ENCODE data around the gene SLC29A3.

The SLC29A3 gene

DNA sequence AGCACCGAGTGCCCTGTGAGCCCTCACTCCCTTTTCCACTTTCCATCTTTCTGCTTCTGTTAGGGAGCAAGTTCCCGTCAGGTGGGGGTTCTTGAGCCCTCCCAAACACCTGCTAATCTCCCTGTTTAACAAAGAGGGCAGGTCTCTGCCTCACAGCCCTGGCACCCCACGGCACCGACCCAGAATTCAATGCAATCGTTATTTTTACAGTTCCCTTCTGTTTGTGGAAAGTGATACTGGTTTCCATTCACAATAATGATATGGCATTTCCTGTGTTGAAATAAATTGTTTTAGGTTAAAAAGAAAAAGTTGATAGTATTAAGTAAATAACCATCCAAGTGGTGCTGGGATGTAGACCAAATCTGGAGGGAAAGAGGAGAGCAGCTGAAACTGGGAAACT is 38.8 kb upstream of the SLC29A3 start:
- no peak for TF ChIP-seq HDGF (IDR thresholded peaks at IDR 0.05; ENCODE audit: borderline replicate concordance)
- no peak for TF ChIP-seq ELF4 (IDR thresholded peaks at IDR 0.05)
- TF ChIP-seq NFRKB (IDR thresholded peaks at IDR 0.05), result no peak
- ChIA-PET POLR2A (no interaction called here), CTCF (interaction anchor here (1.7 kb wide), 1 partner anchor 10 kb away, joined by 5 read pairs; no protein-coding TSS in a partner anchor)
- no peak for DNase-seq (ENCODE audit: extremely low spot score)

GRCh38 chr10:71280825-71281224 is 38.2 kb upstream of the SLC29A3 start:
- TF ChIP-seq ELF4 (IDR thresholded peaks at IDR 0.05), result no peak
- no peak for TF ChIP-seq NFRKB (IDR thresholded peaks at IDR 0.05)
- TF ChIP-seq CTBP1 (IDR thresholded peaks at IDR 0.05; ENCODE audit: borderline replicate concordance), result no peak
- TF ChIP-seq ARNT (IDR thresholded peaks at IDR 0.05), result no peak
- no peak for TF ChIP-seq TARDBP (IDR thresholded peaks at IDR 0.05)
- TF ChIP-seq HDGF (IDR thresholded peaks at IDR 0.05; ENCODE audit: borderline replicate concordance), result no peak
- no peak for TF ChIP-seq FOXM1 (IDR thresholded peaks at IDR 0.05; ENCODE audit: borderline replicate concordance)
- ChIA-PET POLR2A (no interaction called here), CTCF (interaction anchor here (1.7 kb wide), 1 partner anchor 11 kb away, joined by 5 read pairs; no protein-coding TSS in a partner anchor)
- DNase-seq (ENCODE audit: extremely low spot score), result no peak

GRCh38 chr10:71281646-71282322 is 37.3 kb upstream of the SLC29A3 start:
- ChIA-PET CTCF (interaction anchor here (1.7 kb wide), 1 partner anchor 12 kb away, joined by 5 read pairs; no protein-coding TSS in a partner anchor), POLR2A (no interaction called here)
- TF ChIP-seq ELF4 (IDR thresholded peaks at IDR 0.05) (no peak), TARDBP (IDR thresholded peaks at IDR 0.05) (no peak), NFRKB (IDR thresholded peaks at IDR 0.05) (no peak), FOXA1 (IDR thresholded peaks at IDR 0.05) (no peak), FOXK2 (IDR thresholded peaks at IDR 0.05) (no peak), LEF1 (IDR thresholded peaks at IDR 0.05; ENCODE audit: borderline replicate concordance) (no peak), SP1 (IDR thresholded peaks at IDR 0.05) (no peak), FOXM1 (IDR thresholded peaks at IDR 0.05; ENCODE audit: borderline replicate concordance) (no peak), ZNF384 (IDR thresholded peaks at IDR 0.05) (no peak), CTBP1 (IDR thresholded peaks at IDR 0.05; ENCODE audit: borderline replicate concordance) (no peak), SUZ12 (IDR thresholded peaks at IDR 0.05) (no peak)
- TF ChIP-seq, protein P1, sequence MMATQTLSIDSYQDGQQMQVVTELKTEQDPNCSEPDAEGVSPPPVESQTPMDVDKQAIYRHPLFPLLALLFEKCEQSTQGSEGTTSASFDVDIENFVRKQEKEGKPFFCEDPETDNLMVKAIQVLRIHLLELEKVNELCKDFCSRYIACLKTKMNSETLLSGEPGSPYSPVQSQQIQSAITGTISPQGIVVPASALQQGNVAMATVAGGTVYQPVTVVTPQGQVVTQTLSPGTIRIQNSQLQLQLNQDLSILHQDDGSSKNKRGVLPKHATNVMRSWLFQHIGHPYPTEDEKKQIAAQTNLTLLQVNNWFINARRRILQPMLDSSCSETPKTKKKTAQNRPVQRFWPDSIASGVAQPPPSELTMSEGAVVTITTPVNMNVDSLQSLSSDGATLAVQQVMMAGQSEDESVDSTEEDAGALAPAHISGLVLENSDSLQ (IDR thresholded peaks at IDR 0.05), result no peak
- DNase-seq (ENCODE audit: extremely low spot score), result no peak

DNA sequence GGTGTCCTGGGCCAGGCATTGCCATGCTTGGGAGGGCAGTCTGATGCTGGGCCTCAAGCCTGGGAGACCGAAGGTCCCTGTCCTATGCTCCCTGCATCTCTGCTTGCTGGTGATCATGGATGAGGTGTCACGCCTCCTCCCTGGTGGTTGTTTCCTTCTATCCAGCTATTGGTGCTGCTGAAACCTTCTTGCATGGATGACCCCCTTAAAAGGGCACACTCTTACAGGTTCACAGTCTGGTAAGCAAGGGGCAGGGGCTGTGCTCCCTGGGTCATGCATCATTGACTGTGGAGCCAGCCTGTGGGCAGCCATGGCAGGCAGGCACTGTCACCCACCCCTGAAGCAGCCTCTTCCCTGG is 36.8 kb upstream of the SLC29A3 start:
- TF ChIP-seq SUZ12 (IDR thresholded peaks at IDR 0.05) (no peak), FOXA1 (IDR thresholded peaks at IDR 0.05) (no peak), LEF1 (IDR thresholded peaks at IDR 0.05; ENCODE audit: borderline replicate concordance) (no peak), BHLHE40 (IDR thresholded peaks at IDR 0.05; ENCODE audit: borderline replicate concordance) (no peak), HDGF (IDR thresholded peaks at IDR 0.05; ENCODE audit: borderline replicate concordance) (no peak), SP1 (IDR thresholded peaks at IDR 0.05) (no peak), FOXK2 (IDR thresholded peaks at IDR 0.05) (no peak), FOXM1 (IDR thresholded peaks at IDR 0.05; ENCODE audit: borderline replicate concordance) (no peak), ZNF384 (IDR thresholded peaks at IDR 0.05) (no peak), ELF4 (IDR thresholded peaks at IDR 0.05) (no peak), CTBP1 (IDR thresholded peaks at IDR 0.05; ENCODE audit: borderline replicate concordance) (no peak), NFRKB (IDR thresholded peaks at IDR 0.05) (no peak), ARNT (IDR thresholded peaks at IDR 0.05) (no peak), L3MBTL2 (conservative IDR thresholded peaks at IDR 0.05) (no peak)
- TF ChIP-seq, protein P1 (IDR thresholded peaks at IDR 0.05), result no peak
- CTCF ChIA-PET, result no interaction called here
- POLR2A ChIA-PET, result no interaction called here
- no peak for DNase-seq (ENCODE audit: extremely low spot score)

DNA sequence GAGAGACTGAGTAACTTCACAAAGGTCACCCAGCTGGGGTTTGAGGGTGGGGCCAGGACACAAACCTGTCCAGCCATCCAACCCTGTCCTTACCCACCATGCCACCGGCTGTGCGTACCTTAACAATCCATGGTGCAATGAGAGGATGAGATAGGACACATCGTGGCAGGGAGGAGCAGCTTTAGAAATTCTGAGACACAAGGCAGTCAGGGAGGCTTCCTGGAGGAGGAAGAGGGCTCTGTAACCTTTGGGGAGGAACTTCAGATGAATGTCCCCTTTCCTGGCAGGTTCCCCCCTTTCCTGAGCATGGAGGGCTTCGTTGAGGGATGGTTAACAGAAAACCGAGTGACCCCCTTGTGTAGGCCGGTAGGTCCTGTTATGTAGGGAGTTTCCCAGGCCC is 35.6 kb upstream of the SLC29A3 start:
- ChIA-PET CTCF (interaction anchor here (1.7 to 1.9 kb wide), 2 partner anchors 8 to 13 kb away, joined by 6 to 11 read pairs; no protein-coding TSS in a partner anchor), POLR2A (no interaction called here)
- DNase-seq (ENCODE audit: extremely low spot score), result no peak
- TF ChIP-seq, protein P1 (IDR thresholded peaks at IDR 0.05), result no peak
- TF ChIP-seq HDGF (IDR thresholded peaks at IDR 0.05; ENCODE audit: borderline replicate concordance) (no peak), FOXA1 (IDR thresholded peaks at IDR 0.05) (no peak)

- no peak for DNase-seq (ENCODE audit: extremely low spot score)
- ChIA-PET POLR2A (no interaction called here), CTCF (interaction anchor here (1.7 to 1.9 kb wide), 2 partner anchors 8 to 14 kb away, joined by 6 to 11 read pairs; no protein-coding TSS in a partner anchor)
- TF ChIP-seq ARNT (IDR thresholded peaks at IDR 0.05), result no peak
- TF ChIP-seq FOXK2 (IDR thresholded peaks at IDR 0.05), result no peak
- TF ChIP-seq, protein P1 (IDR thresholded peaks at IDR 0.05), result no peak
- no peak for TF ChIP-seq ZNF384 (IDR thresholded peaks at IDR 0.05)
- no peak for TF ChIP-seq FOXM1 (IDR thresholded peaks at IDR 0.05; ENCODE audit: borderline replicate concordance)
- no peak for TF ChIP-seq FOXA1 (IDR thresholded peaks at IDR 0.05)
- TF ChIP-seq SP1 (IDR thresholded peaks at IDR 0.05), result no peak
- no peak for TF ChIP-seq LEF1 (IDR thresholded peaks at IDR 0.05; ENCODE audit: borderline replicate concordance)
- TF ChIP-seq SUZ12 (IDR thresholded peaks at IDR 0.05), result no peak
- no peak for TF ChIP-seq L3MBTL2 (conservative IDR thresholded peaks at IDR 0.05)
- no peak for TF ChIP-seq NFRKB (IDR thresholded peaks at IDR 0.05)
Observed at GRCh38 chr10:71283876-71284275, 35.2 kb upstream of the SLC29A3 start.

All from HEK293T (cell line).